Esophagus muscularis mucosa (tissue), 4 donors: Measurements from ENCODE around the gene CCN5. TPM values are rescaled to one million over a fixed set of nuclear protein-coding genes. Genes with fewer than 3 reads are reported as not detected.

Experiments used
- DNase-seq: peaks from one replicate; pipeline ENCODE4 v3.0.0-alpha.2; 2017; ENCODE audit errors: extremely low spot score
- H3K27ac ChIP-seq, 4 donors: fragments of 200-600 bp; sonication (generic); replicated peaks in 1 of 4; 1 replicate in 3 of 4; 2 replicates in 1 of 4; pipeline ENCODE4 v1.5.1; 2016 to 2019; ENCODE audit warnings: mild to moderate bottlenecking in 1 of 4
- H3K27me3 ChIP-seq, 4 donors: fragments of 200-600 bp; sonication (generic); one replicate each; pipeline versions ENCODE4 v1.5.1 to v1.6.0; 2016 to 2019
- H3K36me3 ChIP-seq, 4 donors: fragments of 200-600 bp; sonication (generic); one replicate each; pipeline ENCODE4 v1.5.1; 2016 to 2019
- H3K4me1 ChIP-seq, 4 donors: fragments of 200-600 bp; sonication (generic); one replicate each; pipeline ENCODE4 v1.5.1; 2016 to 2019
- H3K4me3 ChIP-seq, 4 donors: fragments of 200-600 bp; sonication (generic); 1 replicate in 2 of 4; 2 replicates in 2 of 4; pipeline ENCODE4 v1.5.1; 2016 to 2019; ENCODE audit warnings: mild to moderate bottlenecking in 4 of 4, moderate library complexity in 1 of 4
- H3K9me3 ChIP-seq, 4 donors: fragments of 200-600 bp; sonication (generic); 1 replicate in 3 of 4; 2 replicates in 1 of 4; pipeline ENCODE4 v1.5.1; 2016 to 2019
- EP300 ChIP-seq: sonication (generic); formaldehyde crosslinking; IDR thresholded peaks from one replicate; pipeline ENCODE4 v1.6.1; 2017; ENCODE audit warnings: antibody characterized with exemption
- POLR2A ChIP-seq: fragments of 450-650 bp; IDR thresholded peaks from one replicate; pipeline ENCODE4 v1.6.1; 2017; ENCODE audit warnings: antibody characterized with exemption, moderate library complexity, mild to moderate bottlenecking, low read depth
- POLR2AphosphoS5 ChIP-seq, 2 donors: sonication (generic); formaldehyde crosslinking; IDR thresholded peaks; one replicate each; pipeline ENCODE4 v1.6.1; 2017; ENCODE audit warnings: antibody characterized with exemption in 2 of 2
- WGBS: methylation state at CpG from one replicate; pipeline ENCODE4 v1.1.5; 2018; 5-methylcytosine and 5-hydroxymethylcytosine counted together
- intact Hi-C: fragments of 100-400 bp; cut with DNase I; formaldehyde crosslinking; loops from one replicate; pipeline ENCODE4 v1.15.1; 2023
- total RNA-seq, 4 donors: library from RNA; depleted of rRNA; stranded (reverse); fragments of >200 nt; gene quantifications; one replicate each; pipeline versions ENCODE4 v1.1.0 to v1.2.1, GENCODE V29; 2016
- TF ChIP-seq, protein P1 (sequence below), 3 experiments: fragments of 200-600 bp in 2 of 3; fragments of 450-650 bp in 1 of 3; sonication (generic) in 2 of 3; IDR thresholded peaks; one replicate each; pipeline ENCODE4 v1.5.1; 2017 to 2019; ENCODE audit warnings: antibody characterized with exemption in 3 of 3, mild to moderate bottlenecking in 2 of 3, moderate library complexity in 1 of 3

Gene CCN5
- total RNA-seq, 4 donors from 2014 or later, result 350 to 833 (median 456) TPM

DNA sequence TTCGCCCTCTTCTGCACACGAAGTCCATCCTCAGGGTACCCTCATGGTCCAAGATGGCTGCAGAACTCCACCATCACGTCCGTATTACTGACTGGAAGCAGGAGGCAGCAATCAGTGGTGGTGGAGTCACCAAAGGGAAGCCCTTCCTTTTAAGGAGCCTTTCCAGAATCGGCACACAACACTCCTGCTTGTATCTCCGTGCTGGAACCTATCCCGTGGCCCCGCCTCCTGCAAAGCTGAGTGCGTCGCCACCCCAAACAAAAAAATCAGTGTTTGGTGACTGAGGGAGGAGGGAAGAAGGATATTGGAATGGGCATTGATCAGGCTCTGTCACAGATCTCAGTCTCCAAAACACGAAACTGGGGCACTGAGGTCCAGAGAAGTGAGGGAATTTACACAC, 5.8 kb upstream of the CCN5 start:
- intact Hi-C loops, result no loop called here
- H3K4me3 ChIP-seq, result no peak overlapping the region
- WGBS, result 78% methylated on average over 11 of the region's 11 CpGs
- no peaks in the 10 kb centered on the region for H3K9me3 ChIP-seq
- TF ChIP-seq, protein P1, sequence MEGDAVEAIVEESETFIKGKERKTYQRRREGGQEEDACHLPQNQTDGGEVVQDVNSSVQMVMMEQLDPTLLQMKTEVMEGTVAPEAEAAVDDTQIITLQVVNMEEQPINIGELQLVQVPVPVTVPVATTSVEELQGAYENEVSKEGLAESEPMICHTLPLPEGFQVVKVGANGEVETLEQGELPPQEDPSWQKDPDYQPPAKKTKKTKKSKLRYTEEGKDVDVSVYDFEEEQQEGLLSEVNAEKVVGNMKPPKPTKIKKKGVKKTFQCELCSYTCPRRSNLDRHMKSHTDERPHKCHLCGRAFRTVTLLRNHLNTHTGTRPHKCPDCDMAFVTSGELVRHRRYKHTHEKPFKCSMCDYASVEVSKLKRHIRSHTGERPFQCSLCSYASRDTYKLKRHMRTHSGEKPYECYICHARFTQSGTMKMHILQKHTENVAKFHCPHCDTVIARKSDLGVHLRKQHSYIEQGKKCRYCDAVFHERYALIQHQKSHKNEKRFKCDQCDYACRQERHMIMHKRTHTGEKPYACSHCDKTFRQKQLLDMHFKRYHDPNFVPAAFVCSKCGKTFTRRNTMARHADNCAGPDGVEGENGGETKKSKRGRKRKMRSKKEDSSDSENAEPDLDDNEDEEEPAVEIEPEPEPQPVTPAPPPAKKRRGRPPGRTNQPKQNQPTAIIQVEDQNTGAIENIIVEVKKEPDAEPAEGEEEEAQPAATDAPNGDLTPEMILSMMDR (IDR thresholded peaks at IDR 0.05), result no peak
- peak in 1 of 2 donors; percentile 7 for TF ChIP-seq POLR2AphosphoS5 (IDR thresholded peaks at IDR 0.05)
- no peaks in the 10 kb centered on the region for H3K36me3 ChIP-seq
- H3K27me3 ChIP-seq, result no peaks in the 10 kb centered on the region
- peaks cover 23 to 60% (median 42%) of the 10 kb centered on the region in 4 donors for H3K4me1 ChIP-seq
- no peak for DNase-seq
- H3K27ac ChIP-seq, result no peak overlapping the region

DNA sequence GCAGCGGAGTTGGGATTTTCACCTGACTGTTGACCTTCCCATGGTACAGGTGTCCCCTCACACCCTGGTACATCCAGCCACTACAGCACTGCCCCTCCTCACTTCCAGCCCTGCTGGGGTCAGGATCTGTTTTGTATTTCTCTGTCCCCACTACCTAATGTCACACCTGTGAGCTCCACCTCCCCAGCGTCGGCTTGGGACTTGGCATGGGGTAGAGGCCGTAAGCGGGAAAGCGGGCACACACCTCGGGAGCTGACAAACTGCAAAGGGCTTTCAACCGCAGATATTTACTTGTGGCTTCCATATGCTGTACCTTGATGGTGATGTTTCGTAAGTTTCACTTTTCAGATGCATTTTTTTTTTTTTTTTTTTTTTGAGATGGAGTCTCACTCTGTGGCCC, 5.4 kb upstream of the CCN5 start:
- no peak overlapping the region for H3K27ac ChIP-seq
- DNase-seq, result no peak
- no peaks in the 10 kb centered on the region for H3K9me3 ChIP-seq
- TF ChIP-seq, protein P1 (IDR thresholded peaks at IDR 0.05), result no peak
- TF ChIP-seq POLR2AphosphoS5 (IDR thresholded peaks at IDR 0.05) (no peak), POLR2A (no peak)
- peaks cover 27 to 62% (median 45%) of the 10 kb centered on the region in 4 donors for H3K4me1 ChIP-seq
- H3K27me3 ChIP-seq, result no peaks in the 10 kb centered on the region
- H3K4me3 ChIP-seq, result no peak overlapping the region
- WGBS, result 94% methylated on average over 9 of the region's 9 CpGs
- intact Hi-C loops, result no loop called here
- no peaks in the 10 kb centered on the region for H3K36me3 ChIP-seq

DNA sequence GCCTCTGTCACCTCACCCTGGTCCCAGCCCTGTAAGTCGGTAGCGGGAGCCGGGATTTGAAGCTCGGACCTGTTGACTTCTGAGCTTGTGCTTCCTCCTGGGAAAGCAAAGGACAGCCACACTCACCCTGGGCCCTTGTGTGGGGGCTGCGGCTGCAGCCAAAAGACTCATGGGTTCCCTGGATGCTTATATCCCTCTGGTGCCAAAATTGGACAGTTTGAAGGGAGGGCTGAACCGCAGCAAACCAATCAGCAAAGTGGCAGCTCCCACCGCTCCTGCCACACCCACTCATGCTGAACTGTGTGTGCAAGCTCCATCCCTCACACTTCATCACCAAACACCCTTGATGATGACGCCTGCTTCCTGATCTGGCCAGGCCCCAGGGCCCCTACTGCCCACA, 3.9 kb upstream of the CCN5 start:
- no peaks in the 10 kb centered on the region for H3K27me3 ChIP-seq
- 85% methylated on average over 8 of the region's 8 CpGs for WGBS
- no peaks in the 10 kb centered on the region for H3K36me3 ChIP-seq
- DNase-seq, result no peak
- peak overlapping the region in 3 of 4 donors; percentile 16 to 55 (median 26) for H3K27ac ChIP-seq
- H3K9me3 ChIP-seq, result no peaks in the 10 kb centered on the region
- intact Hi-C loops, result no loop called here
- no peak for TF ChIP-seq POLR2AphosphoS5 (IDR thresholded peaks at IDR 0.05)
- TF ChIP-seq POLR2A, result no peak
- TF ChIP-seq EP300, result no peak
- TF ChIP-seq, protein P1 (IDR thresholded peaks at IDR 0.05), result no peak
- H3K4me1 ChIP-seq, result peaks cover 42 to 70% (median 53%) of the 10 kb centered on the region in 4 donors
- no peak overlapping the region for H3K4me3 ChIP-seq

DNA sequence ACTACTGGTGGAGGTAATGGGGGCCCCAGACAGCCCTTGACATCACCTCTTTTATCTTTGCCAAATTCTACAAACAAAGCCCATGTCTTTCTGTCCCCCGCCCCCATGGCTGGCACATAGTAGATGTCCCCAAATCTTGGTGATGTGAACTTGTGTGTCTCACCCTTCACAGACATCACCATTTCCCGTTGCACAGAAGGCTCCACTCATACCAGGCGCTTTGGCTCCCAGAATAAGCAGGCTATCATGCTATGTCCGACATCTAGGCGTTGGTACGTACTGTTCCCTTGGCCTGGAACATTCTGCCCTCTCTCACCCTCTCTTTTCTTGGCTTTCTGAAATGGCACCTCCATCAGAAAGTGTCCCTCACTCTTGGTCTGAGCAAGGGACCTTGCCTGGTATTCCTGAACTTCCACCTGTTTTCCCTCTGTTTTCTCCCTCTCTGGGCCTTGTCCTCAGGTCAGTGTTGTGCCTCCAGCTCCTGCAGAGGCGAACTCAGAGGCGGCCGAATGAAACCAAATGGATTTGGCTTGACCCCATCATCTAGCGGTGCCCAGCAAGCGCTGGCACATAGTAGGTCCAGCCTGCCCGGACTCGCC, 968 bp upstream of the CCN5 start:
- intact Hi-C loops, result no loop called here
- WGBS, result 50% methylated on average over 13 of the region's 13 CpGs
- DNase-seq, result no peak

More for the DNA sequence above, 968 bp upstream of the CCN5 start:
- H3K27ac ChIP-seq, result peak overlapping the region; percentile 80 to 88 (median 85)
- TF ChIP-seq, protein P1 (IDR thresholded peaks at IDR 0.05), result no peak
- TF ChIP-seq POLR2AphosphoS5 (IDR thresholded peaks at IDR 0.05) (peak; percentile 80 to 89), EP300 (peak; percentile 95)
- H3K4me3 ChIP-seq, result peak overlapping the region; percentile 42 to 55 (median 49)
- H3K4me1 ChIP-seq, result peaks cover 42 to 77% (median 68%) of the 10 kb centered on the region in 4 donors
- no peaks in the 10 kb centered on the region for H3K9me3 ChIP-seq
- no peaks in the 10 kb centered on the region for H3K27me3 ChIP-seq
- H3K36me3 ChIP-seq, result no peaks in the 10 kb centered on the region
